CD4-positive, alpha-beta T cell (primary cell): Measurements from ENCODE around the gene CDYL. TPM values are rescaled to one million over a fixed set of nuclear protein-coding genes. Genes with fewer than 3 reads are reported as not detected.

Source experiments
- ATAC-seq: fragments of 200-7000 bp; cut with Tn5 transposase; one replicate; pipeline ENCODE4 v1.10.0; 2022; ENCODE audit warnings: mild to moderate bottlenecking; ENCODE audit not compliant: poor library complexity
- CTCF ChIA-PET: fragments of 350-600 bp; sonication (Branson Sonifier 250); formaldehyde crosslinking; loops from one replicate; lab custom pipeline; 2021; ENCODE audit warnings: antibody characterized with exemption, inconsistent platforms; lab: Charles Lee
- POLR2A ChIA-PET: fragments of 350-600 bp; sonication (Branson Sonifier 250); formaldehyde crosslinking; loops from one replicate; lab custom pipeline; 2021; ENCODE audit warnings: antibody characterized with exemption, inconsistent platforms; lab: Charles Lee
- DNase-seq, 14 experiments: peaks; one replicate each; pipeline ENCODE4 v3.0.0-alpha.2; 2013 to 2020; ENCODE audit warnings: mixed read lengths in 2 of 14
- H3K27ac ChIP-seq, 2 donors: one replicate each; pipeline versions ENCODE4 v1.5.1 to v1.7.0; 2013; ENCODE audit warnings: low read length in 2 of 2, low read depth in 1 of 2, mild to moderate bottlenecking in 1 of 2
- H3K27me3 ChIP-seq, 2 experiments: 1 replicate in 1 of 2; 2 replicates in 1 of 2; pipeline versions ENCODE4 v1.6.1 to v1.7.0; 2013; ENCODE audit warnings: low read length in 2 of 2, control low read depth in 1 of 2, mild to moderate bottlenecking in 1 of 2, moderate library complexity in 1 of 2; ENCODE audit not compliant: insufficient read depth in 2 of 2, control insufficient read depth in 1 of 2
- H3K36me3 ChIP-seq: one replicate; pipeline ENCODE4 v1.6.1; 2013; ENCODE audit warnings: low read length, control low read depth; ENCODE audit not compliant: insufficient read depth
- H3K4me1 ChIP-seq: one replicate; pipeline ENCODE4 v1.6.1; 2013; ENCODE audit warnings: low read length, control low read depth; ENCODE audit not compliant: insufficient read depth
- H3K4me3 ChIP-seq: one replicate; pipeline ENCODE4 v1.5.1; 2013; ENCODE audit warnings: mild to moderate bottlenecking, low read length, moderate library complexity
- H3K9me3 ChIP-seq, 2 experiments: 1 replicate in 1 of 2; 2 replicates in 1 of 2; pipeline versions ENCODE4 v1.6.1 to v1.7.0; 2013; ENCODE audit warnings: low read length in 2 of 2, mild to moderate bottlenecking in 2 of 2, control low read depth in 1 of 2, moderate library complexity in 1 of 2; ENCODE audit not compliant: control insufficient read depth in 1 of 2, insufficient read depth in 1 of 2
- H3K27ac Mint-ChIP-seq: one replicate; pipeline ENCODE4 v1.8.0; 2020; ENCODE audit warnings: mixed read lengths
- H3K27me3 Mint-ChIP-seq: one replicate; pipeline ENCODE4 v1.8.0; 2021; ENCODE audit warnings: mixed read lengths
- H3K36me3 Mint-ChIP-seq: one replicate; pipeline ENCODE4 v1.8.0; 2021; ENCODE audit warnings: low read depth, mixed read lengths
- H3K4me1 Mint-ChIP-seq: one replicate; pipeline ENCODE4 v1.8.0; 2021; ENCODE audit warnings: low read depth, mixed read lengths
- H3K4me3 Mint-ChIP-seq: one replicate; pipeline ENCODE4 v1.8.0; 2020; ENCODE audit warnings: mild to moderate bottlenecking, mixed read lengths
- H3K9me3 Mint-ChIP-seq: one replicate; pipeline ENCODE4 v1.8.0; 2020; ENCODE audit warnings: mixed read lengths
- CTCF ChIP-seq: fragments of 200-600 bp; IDR thresholded peaks from one replicate; pipeline ENCODE4 v1.8.0; 2022; ENCODE audit warnings: antibody characterized with exemption, mild to moderate bottlenecking
- intact Hi-C, 2 experiments: fragments of 100-400 bp; cut with DNase I in 1 of 2; cut with micrococcal nuclease in 1 of 2; formaldehyde crosslinking; loops; one replicate each; pipeline versions ENCODE4 v1.15.1 to v1.9.0; 2023 to 2025; cut with DNase I, micrococcal nuclease
- total RNA-seq, 174 experiments: library from RNA in 2 of 174; stranded (reverse) in 2 of 174; gene quantifications; one replicate each; pipeline ENCODE4 v1.2.3 and lab custom pipeline; 2021 to 2026

CDYL gene
- total RNA-seq, 2 experiments from 2014 or later, result 23.8 to 23.9 TPM

GRCh38 chr6:4820704-4821276 lies 44.6 kb downstream of the CDYL start:
- Histone ChIP-seq H3K9me3 (peaks cover 4 to 5% of the 10 kb centered on the region in 2 experiments), H3K36me3 (no peaks in the 10 kb centered on the region), H3K27me3 (no peaks in the 10 kb centered on the region), H3K4me1 (peaks cover 16% of the 10 kb centered on the region), H3K4me3 (no peak overlapping the region), H3K27ac (no peak overlapping the region)
- TF ChIP-seq CTCF, result no peak
- CTCF ChIA-PET, result no interaction called here
- POLR2A ChIA-PET, result no interaction called here
- Mint-ChIP-seq H3K27ac (no peak overlapping the region), H3K4me1 (peaks cover 46% of the 10 kb centered on the region), H3K4me3 (no peak overlapping the region), H3K27me3 (no peaks in the 10 kb centered on the region), H3K36me3 (peaks cover 51% of the 10 kb centered on the region), H3K9me3 (peaks cover 18% of the 10 kb centered on the region)
- DNase-seq (no peak), ATAC-seq (no peak)
- intact Hi-C loops, result no loop called here

GRCh38 chr6:4822476-4822875 lies 46.3 kb downstream of the CDYL start:
- H3K36me3 Mint-ChIP-seq, result peaks cover 68% of the 10 kb centered on the region
- Histone ChIP-seq H3K27ac (no peak overlapping the region), H3K4me1 (peaks cover 16% of the 10 kb centered on the region), H3K4me3 (no peak overlapping the region), H3K27me3 (no peaks in the 10 kb centered on the region), H3K9me3 (peaks cover 6 to 20% of the 10 kb centered on the region in 2 experiments), H3K36me3 (no peaks in the 10 kb centered on the region)
- intact Hi-C loops, result no loop called here
- peaks cover 26% of the 10 kb centered on the region for H3K9me3 Mint-ChIP-seq
- H3K27me3 Mint-ChIP-seq, result no peaks in the 10 kb centered on the region
- H3K27ac Mint-ChIP-seq, result no peak overlapping the region
- no peak for TF ChIP-seq CTCF
- DNase-seq, result no peak
- H3K4me1 Mint-ChIP-seq, result peaks cover 42% of the 10 kb centered on the region
- POLR2A ChIA-PET, result no interaction called here
- no peak overlapping the region for H3K4me3 Mint-ChIP-seq
- no peak for ATAC-seq
- CTCF ChIA-PET, result no interaction called here

- ChIA-PET POLR2A (interaction anchor here (0.6 kb wide), 1 partner anchor 34 kb away, joined by 3 read pairs; no protein-coding TSS in a partner anchor), CTCF (no interaction called here)
- no peaks in the 10 kb centered on the region for H3K27me3 Mint-ChIP-seq
- peaks cover 21 to 48% of the 10 kb centered on the region in 2 experiments for H3K9me3 ChIP-seq
- H3K4me1 ChIP-seq, result no peaks in the 10 kb centered on the region
- DNase-seq (no peak), ATAC-seq (no peak)
- no peak overlapping the region for H3K4me3 Mint-ChIP-seq
- intact Hi-C loops, result no loop called here
- no peak overlapping the region for H3K27ac Mint-ChIP-seq
- peaks cover 58% of the 10 kb centered on the region for H3K36me3 Mint-ChIP-seq
- no peak for TF ChIP-seq CTCF
- no peak overlapping the region for H3K27ac ChIP-seq
- H3K36me3 ChIP-seq, result no peaks in the 10 kb centered on the region
- peaks cover 19% of the 10 kb centered on the region for H3K9me3 Mint-ChIP-seq
- H3K27me3 ChIP-seq, result no peaks in the 10 kb centered on the region
- no peak overlapping the region for H3K4me3 ChIP-seq
- peaks cover 12% of the 10 kb centered on the region for H3K4me1 Mint-ChIP-seq
Measured at GRCh38 chr6:4828187-4828698, 52.0 kb downstream of the CDYL start.
